Left ventricle myocardium inferior (tissue), 1 donor: Measurements from ENCODE around the gene CA9. TPM values are rescaled to one million over a fixed set of nuclear protein-coding genes. Genes with fewer than 3 reads are reported as not detected.

Source experiments
- DNase-seq: peaks from one replicate; pipeline ENCODE4 v3.0.0-alpha.2; 2020
- H3K27ac ChIP-seq: fragments of 200-600 bp; replicated peaks from 2 replicates; pipeline ENCODE4 v1.8.0; 2021
- H3K27me3 ChIP-seq: fragments of 200-600 bp; 2 replicates; pipeline ENCODE4 v1.8.0; 2021; ENCODE audit warnings: low read depth
- H3K36me3 ChIP-seq: fragments of 200-600 bp; 2 replicates; pipeline ENCODE4 v1.8.0; 2021
- H3K4me1 ChIP-seq: fragments of 200-600 bp; 2 replicates; pipeline ENCODE4 v1.8.0; 2021
- H3K4me3 ChIP-seq: fragments of 200-600 bp; 2 replicates; pipeline ENCODE4 v1.8.0; 2021; ENCODE audit warnings: mild to moderate bottlenecking, moderate library complexity
- H3K9me3 ChIP-seq: fragments of 200-600 bp; replicated peaks from 2 replicates; pipeline ENCODE4 v1.8.0; 2021
- CTCF ChIP-seq: fragments of 200-600 bp; IDR thresholded peaks from 2 replicates; pipeline ENCODE4 v1.8.0; 2021; ENCODE audit warnings: antibody characterized with exemption, mild to moderate bottlenecking, borderline replicate concordance
- intact Hi-C: fragments of 100-400 bp; cut with micrococcal nuclease; formaldehyde crosslinking; loops from one replicate; pipeline ENCODE4 v1.11.0; 2022
- total RNA-seq: library from RNA; stranded (reverse); fragmentation: NEBNext Ultra II Directional; extraction: Animal tissue kit (Norgen Biotek cat#: 25700); gene quantifications from one replicate; pipeline ENCODE4 v1.2.1, GENCODE V29; 2021
- donor health status: DM: no; HTN: yes; CAD: no; lungs with severe emphysema.

The CA9 gene
- total RNA-seq, 1 donor from 2014 or later: not detected

DNA sequence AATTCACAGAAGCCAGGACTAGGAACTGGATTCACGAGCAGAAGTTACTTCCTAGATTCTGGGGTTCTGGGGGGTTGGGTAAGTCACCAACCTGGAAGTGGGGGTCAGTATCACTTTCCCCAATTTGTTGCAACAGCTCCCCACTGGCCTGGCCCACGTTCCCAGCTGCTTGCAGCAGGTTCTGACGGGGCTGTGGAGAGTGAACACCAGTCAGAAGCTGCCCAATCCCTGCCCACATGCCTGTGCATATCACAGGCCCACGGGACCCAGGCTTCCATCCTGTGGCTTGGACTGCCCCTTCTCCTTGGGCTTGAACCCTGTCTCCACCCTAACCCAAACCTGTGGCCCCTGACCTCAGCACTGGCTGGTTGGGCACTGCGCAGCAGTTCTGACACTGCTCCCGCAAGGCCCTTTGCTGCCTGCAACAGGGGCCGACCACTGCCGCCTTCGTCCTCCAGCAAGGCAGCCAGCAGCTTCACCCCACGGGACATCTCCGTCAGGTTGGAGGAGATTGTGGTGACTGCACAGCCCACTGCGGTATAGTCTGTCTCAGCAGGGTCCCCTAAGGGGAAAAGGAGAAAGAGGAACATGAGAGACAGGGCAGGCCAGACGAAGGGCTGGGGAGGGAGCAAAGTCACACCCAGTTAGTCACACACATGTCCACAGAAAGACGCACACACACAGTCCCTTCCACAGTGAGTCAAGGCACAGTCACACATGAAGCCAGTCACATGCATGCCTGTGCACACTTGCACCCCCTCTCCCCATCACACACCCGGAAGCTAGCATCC lies 45.2 kb downstream of the CA9 start:
- H3K36me3 ChIP-seq: peaks cover 100% of the 10 kb centered on the region
- no peaks in the 10 kb centered on the region for H3K27me3 ChIP-seq
- intact Hi-C loops: no loop called here
- no peak overlapping the region for H3K4me3 ChIP-seq
- no peaks in the 10 kb centered on the region for H3K4me1 ChIP-seq
- no peak for TF ChIP-seq CTCF
- no peaks in the 10 kb centered on the region for H3K9me3 ChIP-seq
- no peak overlapping the region for H3K27ac ChIP-seq
- no peak for DNase-seq

DNA sequence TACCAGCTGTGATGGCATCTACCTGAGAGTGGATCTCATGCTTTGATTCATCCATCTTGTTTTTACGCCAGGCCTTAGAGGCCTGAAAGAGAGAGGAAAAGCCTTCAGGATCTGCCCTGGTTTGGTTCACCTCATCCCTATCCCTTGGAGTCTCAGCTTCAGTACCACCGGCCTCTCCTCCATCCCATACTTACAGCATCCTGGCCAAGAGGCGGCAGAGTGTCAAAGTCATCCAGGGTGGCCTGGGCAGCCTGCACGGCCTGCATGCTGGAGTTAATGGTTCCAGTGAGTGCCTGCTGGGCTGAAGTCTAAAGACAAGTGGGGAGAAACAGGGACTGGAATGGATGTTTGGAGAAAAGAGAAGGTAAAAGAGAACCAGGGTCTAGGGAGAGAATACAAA lies 45.8 kb downstream of the CA9 start:
- no peak for TF ChIP-seq CTCF
- no peaks in the 10 kb centered on the region for H3K4me1 ChIP-seq
- H3K36me3 ChIP-seq: peaks cover 100% of the 10 kb centered on the region
- no peaks in the 10 kb centered on the region for H3K27me3 ChIP-seq
- no peak overlapping the region for H3K27ac ChIP-seq
- no peaks in the 10 kb centered on the region for H3K9me3 ChIP-seq
- intact Hi-C loops: no loop called here
- DNase-seq: no peak
- H3K4me3 ChIP-seq: no peak overlapping the region

DNA sequence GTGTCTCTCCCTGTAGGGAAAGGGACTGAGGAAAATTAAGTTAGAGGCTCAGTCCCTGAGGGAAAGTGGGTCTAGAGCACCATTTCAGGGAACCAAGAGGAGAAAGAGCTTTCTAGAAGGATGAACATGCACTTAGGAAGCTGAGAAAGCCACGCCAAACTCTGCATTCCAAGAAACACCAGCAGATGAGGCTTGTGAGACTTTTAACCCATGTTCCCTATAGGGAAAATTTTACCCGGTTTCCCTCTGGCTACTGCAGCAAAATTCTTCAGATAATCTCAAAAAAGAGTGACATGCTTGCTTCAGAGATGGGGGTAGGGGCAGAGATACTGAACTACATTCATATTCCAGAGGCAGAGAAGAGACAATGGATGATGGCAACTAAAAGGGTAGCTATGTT lies 49.7 kb downstream of the CA9 start:
- Histone ChIP-seq H3K36me3 (peaks cover 74% of the 10 kb centered on the region), H3K27me3 (no peaks in the 10 kb centered on the region), H3K4me3 (no peak overlapping the region), H3K27ac (no peak overlapping the region), H3K4me1 (peaks cover 29% of the 10 kb centered on the region), H3K9me3 (no peaks in the 10 kb centered on the region)
- no peak for TF ChIP-seq CTCF
- intact Hi-C loops: no loop called here
- DNase-seq: no peak

GRCh38 chr9:35723908-35724307 lies 50.2 kb downstream of the CA9 start:
- H3K4me3 ChIP-seq: no peak overlapping the region
- no peak overlapping the region for H3K27ac ChIP-seq
- no peaks in the 10 kb centered on the region for H3K9me3 ChIP-seq
- peaks cover 34% of the 10 kb centered on the region for H3K4me1 ChIP-seq
- intact Hi-C loops: no loop called here
- no peaks in the 10 kb centered on the region for H3K27me3 ChIP-seq
- no peak for DNase-seq
- no peak for TF ChIP-seq CTCF
- H3K36me3 ChIP-seq: peaks cover 72% of the 10 kb centered on the region

DNA sequence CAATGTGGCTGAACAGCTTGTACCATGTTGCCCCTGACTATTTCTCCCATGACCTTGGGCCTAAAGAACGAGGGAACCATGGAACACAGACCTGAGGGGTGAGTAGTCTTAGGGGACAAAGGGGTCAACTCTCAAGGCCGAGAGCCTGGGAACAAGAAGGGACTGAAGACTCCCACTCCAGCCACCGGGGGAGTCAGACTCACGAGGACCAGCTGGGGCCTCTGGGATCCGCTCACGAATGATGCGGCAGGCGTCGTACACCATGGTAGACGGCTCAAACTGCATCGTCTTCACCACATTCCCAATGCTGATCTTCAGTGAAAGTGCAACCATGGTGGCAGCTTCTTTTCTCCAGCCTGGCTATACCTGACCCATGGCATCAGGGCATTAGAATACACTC lies 51.6 kb downstream of the CA9 start:
- intact Hi-C loops: no loop called here
- Histone ChIP-seq H3K4me3 (no peak overlapping the region), H3K4me1 (peaks cover 49% of the 10 kb centered on the region), H3K9me3 (no peaks in the 10 kb centered on the region), H3K27ac (no peak overlapping the region), H3K36me3 (peaks cover 60% of the 10 kb centered on the region), H3K27me3 (no peaks in the 10 kb centered on the region)
- DNase-seq: no peak
- TF ChIP-seq CTCF: no peak
